SW 1271 (cell line): ENCODE data around the gene DDIT4.
A peak's percentile ranks its signal among the peaks of the same experiment; 100 is the strongest.
"Not testable (repeated sequence)": the region's sequence is repeated elsewhere in the genome, so short reads cannot be mapped to it uniquely, and the experiment has no call there.

Experiments
- DNase-seq, 2 experiments: peaks; one replicate each; lab custom pipeline; 2025; lab: John Stamatoyannopoulos, UW

DDIT4 gene

DNA sequence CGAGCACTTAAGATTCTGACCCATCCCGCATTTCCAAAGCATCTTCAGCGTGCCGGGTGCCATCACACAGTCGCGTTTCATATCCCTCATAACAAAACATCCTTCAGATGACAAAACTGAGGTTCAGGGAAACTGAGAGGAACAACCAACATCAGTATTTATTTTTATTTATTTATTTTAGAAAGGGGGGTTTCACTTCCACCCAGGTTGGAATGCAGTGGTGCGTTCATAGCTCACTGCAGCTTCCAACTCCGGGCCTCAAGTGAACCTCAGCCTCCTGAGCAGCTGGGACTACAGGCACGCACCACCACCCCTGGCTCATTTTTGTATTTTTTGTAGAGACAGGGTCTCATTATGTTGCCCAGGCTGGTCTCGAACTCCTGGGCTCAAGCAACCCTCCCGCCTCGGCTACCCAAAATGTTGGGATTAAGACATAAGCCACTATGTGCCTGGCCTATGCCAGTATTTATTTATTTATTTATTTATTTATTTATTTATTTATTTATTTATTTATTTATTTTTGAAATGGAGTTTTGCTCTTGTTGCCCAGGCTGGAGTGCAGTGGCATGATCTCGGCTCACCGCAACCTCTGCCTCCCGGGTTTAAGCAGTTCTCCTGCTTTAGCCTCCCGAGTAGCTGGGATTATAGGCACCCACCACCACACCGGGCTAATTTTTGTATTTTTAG lies 24.4 kb upstream of the DDIT4 start:
- DNase-seq, result not testable (repeated sequence)

DNA sequence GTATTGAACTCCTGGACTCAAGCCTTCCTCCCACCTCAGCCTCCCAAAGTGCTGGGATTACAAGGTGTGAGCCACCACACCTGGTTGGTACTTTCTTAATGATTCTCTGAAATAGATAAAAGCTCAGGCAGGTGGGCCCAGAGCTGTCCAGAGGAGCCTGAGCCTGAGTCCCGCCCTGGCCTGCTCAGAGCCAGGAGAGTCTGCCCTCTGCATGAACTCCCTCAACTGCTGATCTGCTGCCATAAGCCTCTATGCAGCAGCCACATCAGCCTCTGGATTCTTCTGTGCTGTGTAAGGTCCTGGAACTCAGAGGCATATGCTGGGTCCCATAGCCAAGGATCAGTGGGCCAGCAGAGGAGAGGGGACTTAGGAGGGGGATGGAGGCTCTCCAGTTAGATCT lies 23.1 kb upstream of the DDIT4 start:
- no peak for DNase-seq

DNA sequence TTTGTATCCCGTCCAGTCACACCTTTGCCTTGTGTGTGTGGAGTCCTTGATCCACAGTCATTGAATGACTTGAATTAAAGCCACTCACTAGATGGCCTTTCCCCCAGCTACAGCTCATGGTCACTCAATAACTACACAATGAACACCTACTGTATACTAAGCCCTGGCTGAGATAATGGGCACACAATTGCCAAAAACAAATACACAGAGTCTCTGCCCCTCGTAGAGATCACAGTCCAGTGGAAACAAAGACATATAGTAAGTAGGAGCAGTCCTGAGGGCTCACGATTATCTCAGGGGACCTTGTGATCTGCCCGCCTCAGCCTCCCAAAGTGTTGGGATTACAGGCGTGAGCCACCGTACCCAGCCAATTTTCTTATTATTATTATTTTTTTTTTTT lies 22.1 kb upstream of the DDIT4 start:
- no peak for DNase-seq

DNA sequence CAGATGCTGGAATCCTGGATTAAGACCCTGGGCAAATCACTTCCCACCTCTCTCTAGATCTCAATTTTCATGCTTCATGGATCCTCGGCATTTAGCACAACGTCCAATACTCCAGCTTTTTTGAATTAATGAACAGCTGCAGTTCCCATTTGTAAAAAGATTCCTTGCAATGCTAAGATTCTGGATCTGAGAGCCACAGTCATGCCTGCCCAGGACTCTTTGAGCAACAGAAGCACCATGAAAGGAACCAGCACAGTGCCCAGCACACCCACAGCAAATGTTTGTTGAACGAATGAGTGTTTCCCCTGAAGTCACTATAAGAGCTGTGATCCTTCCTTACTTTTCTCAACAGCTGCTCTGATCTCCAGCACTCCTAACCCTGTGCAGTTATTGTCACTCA lies 20.8 kb upstream of the DDIT4 start:
- no peak for DNase-seq

DNA sequence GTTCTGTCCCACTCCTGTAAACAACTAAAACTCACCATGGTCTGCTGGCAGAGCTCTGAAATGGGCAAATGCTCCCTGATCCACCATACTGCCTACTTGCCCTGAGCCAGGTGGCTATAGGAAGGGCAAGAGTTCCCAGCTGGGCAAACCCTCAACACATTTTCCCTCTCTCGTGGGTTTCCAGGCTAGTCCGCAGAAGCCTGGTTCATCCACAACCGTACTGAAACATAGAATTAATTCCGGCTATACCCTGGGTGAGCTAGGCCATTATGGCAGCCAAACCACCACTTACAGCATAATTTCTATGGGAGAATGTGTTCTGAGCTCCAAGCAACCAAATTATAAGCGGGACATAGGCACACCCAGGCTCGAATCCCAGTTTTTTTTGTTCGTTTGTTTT lies 20.1 kb upstream of the DDIT4 start:
- no peak for DNase-seq

DNA sequence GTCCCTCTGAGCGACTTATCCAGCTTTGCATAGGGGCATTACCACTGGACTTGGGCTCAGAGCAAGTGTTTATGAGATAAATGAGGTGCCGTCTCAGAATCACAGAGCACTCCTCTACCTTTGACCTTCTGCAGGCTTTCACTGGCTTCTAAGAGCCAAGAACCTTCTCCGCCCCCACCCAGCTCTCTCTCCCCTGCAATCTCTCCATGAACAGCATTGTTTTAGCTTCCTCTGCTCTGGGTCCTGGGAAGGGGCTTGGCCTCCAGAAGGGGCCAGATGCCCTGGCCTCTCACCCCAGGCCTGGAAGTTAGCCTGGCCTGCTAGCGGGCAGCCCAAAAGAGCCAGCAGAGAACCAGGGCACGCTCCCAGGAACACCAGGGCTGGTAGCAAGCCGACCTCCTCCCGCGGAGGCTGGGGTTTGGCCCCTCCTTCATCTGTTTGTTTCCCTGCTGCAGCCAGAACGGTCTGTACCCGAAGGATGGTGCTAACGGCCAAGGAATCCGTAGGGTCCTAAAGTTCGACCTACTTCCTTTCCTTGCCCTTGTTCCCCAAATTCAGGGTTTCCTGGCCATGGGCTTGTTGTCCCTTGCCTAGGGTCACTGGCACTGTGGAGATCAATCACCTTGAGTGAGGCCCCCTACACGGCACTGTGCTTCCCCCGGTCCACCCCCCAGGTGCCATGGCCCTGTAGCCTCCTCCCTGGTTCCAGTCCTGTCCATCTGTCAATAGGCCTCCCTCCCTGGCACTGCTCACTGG lies 18.7 kb upstream of the DDIT4 start:
- peak in 1 of 2 experiments; percentile 16 for DNase-seq

DNA sequence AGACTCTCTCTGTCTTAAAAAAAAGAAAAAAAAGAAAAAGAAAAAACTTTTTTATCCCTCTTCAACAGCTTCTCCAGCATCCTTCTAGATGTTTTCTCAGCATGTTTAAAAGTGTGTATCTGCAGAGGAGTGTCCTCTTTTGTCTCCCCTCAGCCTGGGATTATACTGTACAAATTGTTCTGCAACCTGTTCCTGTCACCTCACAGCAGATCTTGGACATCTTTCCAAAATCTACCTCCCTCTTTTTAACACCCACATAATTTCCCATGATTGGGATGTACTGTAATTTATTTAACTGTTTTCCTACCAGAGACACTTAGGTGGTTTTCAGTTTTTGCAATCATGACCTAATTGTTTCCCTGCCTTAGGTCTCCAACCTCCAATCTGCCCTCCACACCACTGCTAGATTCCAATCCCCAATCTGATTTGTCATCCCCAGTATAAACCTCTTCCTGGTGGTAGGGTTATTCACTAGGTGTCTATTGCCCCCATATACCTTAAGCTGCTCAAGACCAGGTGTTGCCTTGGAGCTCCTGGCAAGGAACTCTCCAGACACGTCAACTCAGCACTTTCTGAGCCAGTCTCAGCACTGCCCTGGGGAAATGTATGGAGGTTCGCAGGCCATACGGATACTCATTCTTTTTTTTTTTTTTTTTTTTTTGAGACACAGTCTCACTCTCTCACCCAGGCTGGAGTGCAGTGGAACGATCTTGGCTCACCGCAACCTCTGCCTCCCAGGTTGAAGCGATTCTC lies 17.6 kb upstream of the DDIT4 start:
- DNase-seq, result no peak

DNA sequence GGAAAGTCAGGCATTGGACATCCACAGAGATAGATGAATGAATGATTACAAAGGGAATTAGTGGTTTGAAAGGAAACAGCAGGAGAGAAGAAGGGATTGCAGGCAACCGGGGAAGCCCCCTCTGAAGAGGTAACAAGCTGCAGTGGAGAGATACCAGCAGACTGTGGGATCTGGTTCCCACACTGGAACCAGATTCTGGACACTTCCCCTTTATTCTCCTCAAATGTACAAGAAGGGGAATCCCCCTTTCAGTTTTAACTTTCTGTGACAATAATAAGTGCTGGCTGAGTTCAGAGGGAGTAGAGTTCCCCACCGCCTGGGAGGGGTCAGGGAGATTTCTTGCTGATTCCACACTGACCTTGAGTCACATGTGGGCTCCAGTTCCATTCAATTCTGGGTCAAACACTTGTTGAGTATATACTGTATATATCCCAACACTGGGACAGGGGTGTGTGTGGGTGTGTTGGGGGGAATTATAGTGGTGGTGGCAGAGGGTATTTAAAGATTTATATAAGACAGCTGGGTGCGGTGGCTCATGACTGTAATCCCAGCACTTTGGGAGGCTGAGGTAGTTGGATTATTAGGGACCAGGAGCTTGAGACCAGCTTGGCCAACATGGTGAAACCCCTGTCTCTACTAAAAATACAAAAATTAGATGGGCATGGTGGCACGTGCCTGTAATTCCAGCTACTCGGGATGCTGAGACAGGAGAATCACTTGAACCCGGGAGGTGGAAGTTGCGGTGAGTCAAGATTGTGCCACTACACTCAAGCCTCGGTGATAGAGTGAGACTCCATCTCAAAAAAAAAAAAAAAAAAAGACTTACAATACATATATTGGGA lies 16.5 kb upstream of the DDIT4 start:
- DNase-seq, result no peak

DNA sequence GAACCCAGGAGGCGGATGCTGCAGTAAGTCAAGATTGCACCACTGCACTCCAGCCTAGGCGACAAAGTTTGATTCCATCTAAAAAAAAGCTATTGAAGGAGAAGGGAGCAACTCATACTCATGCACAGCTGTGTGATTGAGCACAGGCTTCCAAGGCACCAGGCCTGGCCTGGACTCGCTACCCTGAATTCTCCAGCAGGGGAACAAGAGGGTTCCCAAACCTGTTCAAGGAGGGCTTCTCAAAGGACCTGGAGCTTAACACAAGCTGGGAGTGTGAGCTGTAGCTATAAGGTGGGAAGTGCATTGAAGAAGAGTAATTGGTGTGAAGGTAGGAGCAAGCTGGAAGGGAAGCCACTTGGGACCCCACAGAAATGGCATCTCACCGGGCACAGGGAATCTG lies 15.1 kb upstream of the DDIT4 start:
- no peak for DNase-seq

DNA sequence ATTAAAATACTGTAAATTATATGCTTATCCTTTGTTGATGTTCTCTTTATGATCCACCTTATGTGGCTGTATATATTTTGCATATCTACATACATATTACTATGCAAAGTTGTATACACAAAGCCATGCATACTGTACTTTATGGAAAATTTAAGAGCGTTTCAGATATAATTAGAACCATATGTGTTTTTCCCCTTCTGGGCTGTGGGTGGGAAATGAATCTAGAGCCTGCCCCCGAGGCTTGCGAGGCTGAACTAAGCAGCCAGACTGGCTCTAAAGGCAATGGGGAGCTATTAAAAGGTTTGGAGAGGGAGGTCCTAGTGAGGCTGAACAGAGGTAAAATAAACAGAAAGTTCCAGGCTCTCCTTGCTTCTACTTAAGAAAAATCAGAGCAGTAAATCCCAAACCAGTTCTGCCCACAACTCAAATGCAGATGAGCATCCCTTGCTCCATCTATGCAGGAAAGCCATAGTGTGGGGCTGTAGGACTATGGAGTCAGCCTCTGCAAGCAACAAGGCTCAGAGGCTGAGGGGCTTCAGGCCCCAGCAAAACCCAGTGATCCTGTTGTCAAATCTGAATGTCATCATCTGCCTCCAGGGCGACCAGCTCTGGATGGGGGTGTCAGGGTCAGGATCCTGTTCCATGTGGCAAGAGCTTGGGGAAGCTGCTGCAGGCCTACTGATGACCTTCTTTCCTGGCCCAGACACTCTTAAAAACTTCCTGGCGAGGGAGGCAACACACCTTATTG lies 14.1 kb upstream of the DDIT4 start:
- no peak for DNase-seq

DNA sequence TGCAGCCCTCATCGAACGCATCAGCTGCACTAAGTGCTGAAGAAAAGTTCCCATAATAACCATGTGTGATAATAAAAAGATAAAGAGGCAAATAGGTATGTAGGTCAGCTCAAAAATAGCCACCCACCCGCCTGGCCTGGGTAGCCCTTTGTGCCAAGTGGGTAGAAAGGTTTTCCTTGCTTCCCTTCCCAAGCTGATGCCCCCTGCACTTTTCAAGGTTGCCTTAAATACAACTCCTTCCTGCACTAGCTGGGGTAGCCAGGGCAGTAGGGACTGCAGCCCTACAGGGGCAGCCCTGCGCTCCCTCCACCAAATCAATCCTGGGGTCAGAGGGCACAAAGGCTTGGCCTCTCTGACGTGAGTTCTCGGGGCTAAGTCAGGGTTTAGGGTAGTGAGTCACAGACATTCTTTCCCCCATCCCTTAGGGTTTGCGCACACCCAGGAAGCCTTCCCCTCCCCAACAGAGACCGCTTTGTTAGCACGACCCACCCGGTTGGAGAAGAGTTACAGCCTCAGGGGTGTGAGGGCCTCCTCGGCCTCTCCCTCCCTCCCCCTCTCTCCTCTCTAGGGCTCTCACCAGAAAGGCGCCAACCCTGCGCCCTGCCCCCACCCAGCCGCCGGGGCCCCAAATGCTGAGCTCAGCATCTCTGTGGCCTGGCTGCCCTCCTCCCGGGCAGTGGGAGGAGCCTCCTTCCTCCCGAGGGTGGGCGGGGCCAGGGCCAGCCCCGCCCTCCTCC lies 13.3 kb upstream of the DDIT4 start:
- DNase-seq, result no peak

DNA sequence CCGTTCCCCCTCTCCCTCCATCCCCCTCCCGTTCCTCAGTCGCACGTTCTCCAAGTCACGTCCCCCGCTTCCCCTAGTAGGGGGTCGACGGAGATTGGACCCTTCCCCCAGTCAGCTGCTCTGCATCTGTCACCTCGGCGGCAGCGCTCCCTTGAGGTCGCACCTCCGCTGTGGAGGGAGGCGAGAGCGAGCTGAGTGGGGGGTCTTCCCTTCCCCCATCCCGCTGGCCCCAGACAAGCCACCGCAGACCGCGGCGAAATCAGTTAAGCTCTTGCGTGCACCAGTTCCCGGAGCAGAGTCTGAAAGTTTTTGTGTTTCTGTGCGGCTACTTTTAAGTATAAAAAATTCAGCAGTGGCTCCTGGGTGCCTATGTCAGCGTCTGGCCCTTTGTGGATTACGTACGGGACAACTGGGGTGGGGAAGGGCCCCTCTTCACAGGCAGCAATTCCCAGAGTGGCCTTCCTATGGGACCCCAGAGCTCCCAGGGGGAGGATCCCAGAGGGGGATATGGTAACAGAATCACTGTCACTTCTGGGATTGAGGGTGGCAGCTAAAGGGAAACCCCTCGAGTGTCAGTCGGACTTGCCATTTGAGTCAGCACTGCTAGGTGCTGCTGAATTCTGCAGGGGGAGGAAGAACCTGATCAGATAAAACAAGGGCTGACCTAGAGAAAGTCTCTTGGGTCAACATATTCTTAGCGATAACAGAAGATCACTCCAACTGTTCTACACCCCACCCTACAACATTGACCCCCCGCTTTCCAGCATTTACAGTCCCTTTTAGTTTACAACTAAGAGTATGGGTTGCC lies 12.5 kb upstream of the DDIT4 start:
- no peak for DNase-seq

DNA sequence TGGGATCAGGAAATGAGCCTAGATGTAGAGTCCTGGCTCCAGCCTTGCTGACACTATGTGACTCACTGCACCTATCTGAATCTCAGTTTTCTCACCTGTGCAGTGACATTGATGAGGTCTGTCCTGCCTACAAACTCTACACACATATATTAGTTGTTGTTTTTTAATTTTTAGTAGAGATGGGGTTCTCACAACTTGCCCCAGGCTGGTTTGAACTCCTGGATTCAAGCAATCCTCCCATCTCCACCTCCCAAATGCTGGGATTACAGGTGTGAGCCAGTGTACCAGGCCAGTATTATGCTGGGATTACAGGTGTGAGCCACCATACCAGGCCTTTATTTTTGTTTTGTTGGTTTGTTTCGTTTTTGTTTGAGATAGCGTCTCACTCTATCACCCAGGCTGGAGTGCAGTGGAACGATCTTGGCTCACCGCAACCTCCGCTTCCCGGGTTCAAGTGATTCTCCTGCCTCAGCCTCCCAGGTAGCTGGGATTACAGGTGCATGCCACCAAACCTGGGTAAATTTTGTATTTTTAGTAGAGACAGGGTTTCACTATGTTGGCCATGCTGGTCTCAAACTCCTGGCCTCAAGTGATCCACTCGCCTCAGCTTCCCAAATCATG lies 11.8 kb upstream of the DDIT4 start:
- no peak for DNase-seq

DNA sequence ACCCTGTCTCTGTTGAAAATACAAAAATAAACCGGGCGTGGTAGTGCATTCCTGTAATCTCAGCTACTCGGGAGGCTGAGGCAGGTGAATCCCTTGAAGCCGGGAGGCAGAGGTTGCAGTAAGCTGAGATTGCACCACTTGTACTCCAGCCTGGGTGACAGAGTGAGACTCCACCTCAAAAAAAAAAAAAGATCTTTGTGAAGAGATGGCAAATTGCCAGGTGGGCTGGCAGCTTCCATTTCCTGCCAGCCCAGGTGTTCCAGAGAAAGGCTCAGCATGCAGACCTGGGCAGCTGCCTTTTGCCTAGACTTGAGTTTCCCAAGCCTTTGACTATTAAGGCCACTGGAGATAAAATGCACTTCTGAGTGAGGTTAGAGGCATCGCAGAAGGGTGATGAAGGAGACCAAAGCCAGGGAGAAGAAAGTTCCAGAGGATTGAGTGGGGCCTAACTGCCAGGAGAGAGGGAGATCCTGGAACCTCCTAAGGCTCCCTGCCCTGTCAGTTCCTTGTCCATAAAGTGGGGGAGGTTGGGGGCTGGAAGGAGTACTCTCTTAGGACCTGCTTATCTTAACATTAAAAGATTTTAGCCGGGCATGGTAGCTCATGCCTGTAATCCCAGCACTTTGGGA lies 10.0 kb upstream of the DDIT4 start:
- DNase-seq, result no peak

DNA sequence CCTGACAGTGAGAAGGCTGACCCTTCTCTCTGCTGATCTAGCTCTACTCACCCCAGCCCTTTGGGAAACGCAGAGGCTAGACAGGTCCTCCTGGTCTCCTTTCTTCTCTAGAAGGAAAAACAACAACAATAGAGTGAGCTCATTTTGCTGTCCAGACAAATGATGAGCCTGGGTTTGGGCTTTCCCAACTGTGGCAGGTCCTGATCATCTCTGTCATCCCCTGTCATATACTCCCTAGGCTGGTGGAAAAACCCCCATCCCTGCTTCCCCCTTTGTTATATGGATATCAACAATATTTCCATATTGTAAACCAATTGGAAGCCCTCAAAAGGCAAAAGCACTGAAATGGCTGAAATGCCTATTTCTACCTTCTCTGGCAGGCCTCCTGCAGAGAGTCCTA lies 9.2 kb upstream of the DDIT4 start:
- DNase-seq, result no peak

DNA sequence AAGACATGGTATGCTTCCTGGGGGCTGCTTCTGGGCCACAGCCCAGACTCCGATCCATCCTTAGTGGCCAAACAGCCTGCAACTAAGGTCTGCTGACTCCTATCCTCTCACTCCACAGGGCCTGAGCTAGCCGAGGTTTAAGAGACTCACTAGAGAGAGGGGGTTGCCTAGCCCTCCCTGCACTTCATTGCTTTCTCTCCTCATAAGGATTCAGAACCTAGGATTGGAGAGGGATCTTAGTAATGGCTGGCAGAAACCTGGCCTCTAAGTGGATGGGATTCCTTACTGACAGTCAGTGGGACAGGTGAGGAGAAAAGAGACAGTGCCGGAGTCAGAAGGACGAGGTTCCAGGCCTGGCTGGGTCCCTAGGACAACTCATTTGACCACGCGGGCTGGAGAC lies 8.2 kb upstream of the DDIT4 start:
- DNase-seq, result no peak

DNA sequence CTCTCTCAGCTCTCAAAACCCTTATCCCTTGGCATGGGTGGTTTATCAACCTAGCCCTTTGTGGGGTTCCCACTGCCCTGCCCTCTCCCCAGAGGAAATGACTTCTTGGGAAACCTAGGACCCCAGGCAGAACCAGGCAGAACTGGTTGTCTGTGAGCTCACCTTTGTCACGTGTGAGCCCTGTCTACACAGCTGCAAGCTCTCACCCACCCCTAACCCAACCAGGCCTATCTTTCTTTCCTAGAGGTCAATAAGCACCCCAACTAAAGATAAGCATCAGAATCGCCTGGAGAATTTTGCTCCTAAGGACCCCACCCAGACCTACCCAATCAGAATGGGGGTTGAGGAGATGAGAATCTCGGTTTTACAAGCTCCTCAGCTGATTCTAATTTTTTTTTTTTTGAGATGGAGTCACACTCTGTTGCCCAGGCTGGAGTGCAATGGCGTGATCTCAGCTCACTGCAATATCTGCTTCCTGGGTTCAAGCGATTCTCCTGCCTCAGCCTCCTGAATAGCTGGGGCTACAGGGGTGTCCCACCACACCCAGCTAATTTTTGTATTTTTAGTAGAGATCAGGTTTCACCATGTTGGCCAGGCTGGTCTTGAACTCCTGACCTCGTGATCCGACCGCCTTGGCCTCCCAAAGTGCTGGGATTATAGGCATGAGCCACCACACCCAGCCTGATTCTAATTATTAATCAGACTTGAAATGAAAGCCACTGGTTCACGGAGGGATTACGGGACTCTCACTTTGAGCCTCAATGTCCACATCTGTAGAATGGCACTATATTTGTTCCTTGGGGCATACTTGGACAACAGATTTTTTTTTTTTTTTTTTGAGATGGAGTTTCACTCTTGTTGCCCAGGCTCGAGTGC lies 7.5 kb upstream of the DDIT4 start:
- no peak for DNase-seq

DNA sequence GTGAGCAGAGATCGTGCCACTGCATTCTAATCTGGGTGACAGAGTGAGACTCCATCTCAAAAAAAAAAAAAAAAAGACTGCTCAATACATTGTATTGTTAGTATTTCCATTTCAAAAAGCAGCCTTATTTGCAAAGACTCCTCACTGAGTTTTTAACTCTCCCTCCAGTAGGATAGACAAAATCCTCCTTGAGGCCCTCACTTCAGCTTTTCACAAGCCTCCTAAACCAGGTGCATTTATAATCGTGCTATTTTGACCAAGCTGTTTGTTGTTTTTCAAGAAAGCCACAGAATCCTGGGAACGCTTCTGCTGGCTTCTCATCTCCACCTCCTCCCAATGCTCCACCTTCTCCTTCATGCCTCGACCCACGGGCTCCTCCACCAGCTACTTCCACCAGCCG lies 6.3 kb upstream of the DDIT4 start:
- no peak for DNase-seq
